ENCODE data around the gene ZNF564. TPM values are rescaled to one million over a fixed set of nuclear protein-coding genes. Genes with fewer than 3 reads are reported as not detected.

Gene ZNF564
- total and polyA plus RNA-seq, 10 of the 15 experiments (the other 5 are each of a cell fraction or from before 2014, with no cell fraction given): 1.5 to 8.9 (median 5.4) TPM

DNA sequence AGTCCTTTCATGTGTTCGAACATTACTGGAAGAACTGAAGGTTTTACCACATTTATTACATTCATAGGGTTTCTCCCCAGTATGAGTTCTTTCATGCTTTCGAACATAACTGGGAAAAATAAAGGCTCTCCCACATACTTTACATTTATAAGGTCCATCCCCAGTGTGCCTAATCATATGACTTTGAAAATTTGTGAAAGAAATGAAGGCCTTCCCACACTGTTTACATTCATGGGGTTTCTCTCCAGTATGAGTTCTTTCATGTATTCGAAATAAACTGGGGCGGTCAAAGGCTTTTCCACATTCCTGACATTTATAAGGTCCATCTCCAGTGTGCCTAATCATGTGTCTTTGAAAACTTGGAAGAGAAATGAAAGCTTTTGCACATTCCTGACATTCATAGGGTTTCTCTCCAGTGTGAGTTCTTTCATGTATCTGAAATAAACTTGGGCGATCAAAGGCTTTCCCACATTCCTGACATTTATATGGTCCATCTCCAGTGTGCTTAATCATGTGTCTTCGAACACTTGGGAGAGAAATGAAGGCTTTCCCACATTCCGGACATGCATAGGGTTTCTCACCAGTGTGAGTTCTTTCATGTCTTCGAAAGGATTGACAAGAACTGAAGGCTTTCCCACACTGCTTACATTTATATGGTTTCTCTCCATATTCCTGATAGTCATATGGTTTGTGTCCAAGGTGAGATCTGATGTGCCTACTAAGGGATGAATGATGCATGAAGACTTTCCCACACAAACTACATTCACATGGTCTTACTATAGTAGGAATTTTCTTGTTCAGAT lies 24.0 kb downstream of the ZNF564 start:
- Histone ChIP-seq H4K20me1 (ENCODE audit: control insufficient read depth, insufficient read depth) (no peaks in the 10 kb centered on the region), H2AFZ (ENCODE audit: control insufficient read depth, low read depth, low read length) (no peak overlapping the region), H3K9ac (ENCODE audit: control insufficient read depth, insufficient read depth, low read length) (no peak overlapping the region), H3K4me1 (ENCODE audit: control insufficient read depth, insufficient read depth, low read length) (no peaks in the 10 kb centered on the region), H3K27ac (ENCODE audit: control insufficient read depth, insufficient read depth) (no peak overlapping the region), H3K9me3 (replicated peaks; ENCODE audit: control insufficient read depth, insufficient read depth, low read length) (peaks cover 67% of the 10 kb centered on the region), H3K36me3 (ENCODE audit: control insufficient read depth in 2 of 2, insufficient read depth in 2 of 2, low read length in 1 of 2) (peaks cover 2 to 25% of the 10 kb centered on the region in 2 experiments; a peak in 3 of 4 replicates), H3K4me2 (ENCODE audit: control insufficient read depth, insufficient read depth) (no peak overlapping the region), H3K27me3 (replicated peaks in 1 of 2; ENCODE audit: control insufficient read depth in 2 of 2, insufficient read depth in 2 of 2, low read length in 1 of 2) (no peaks in the 10 kb centered on the region), H3K4me3 (no peak overlapping the region), H3K79me2 (ENCODE audit: control insufficient read depth, insufficient read depth, low read length) (no peaks in the 10 kb centered on the region)
- ATAC-seq (no peak), DNase-seq (ENCODE audit: low read depth, low spot score) (no peak), FAIRE-seq (peak; percentile 31)
- in situ Hi-C loops (cut with MboI): no loop called here
- SMC1A ChIA-PET (ENCODE audit: uncharacterized antibody, unreplicated experiment): no interaction called here
- BruUV-seq (replicated peaks): TSS peak; percentile 55
- POLR2A ChIA-PET: no interaction called here
- intact Hi-C loops (cut with micrococcal nuclease; ENCODE audit: unreplicated experiment): no loop called here
- CTCF ChIA-PET: no interaction called here
- WGBS (ENCODE audit: insufficient coverage, insufficient replicate concordance, low lambda C conversion rate, missing lambda C conversion rate): 95% methylated on average over 8 of the region's 8 CpGs
- RAD21 ChIA-PET (ENCODE audit: unreplicated experiment): no interaction called here
- TF ChIP-seq RAD51 (IDR thresholded peaks at IDR 0.05): no peak
- TF ChIP-seq SIX5 (IDR thresholded peaks at IDR 0.05; ENCODE audit: low read depth, low read length, severe bottlenecking): no peak
- TF ChIP-seq, protein P1, sequence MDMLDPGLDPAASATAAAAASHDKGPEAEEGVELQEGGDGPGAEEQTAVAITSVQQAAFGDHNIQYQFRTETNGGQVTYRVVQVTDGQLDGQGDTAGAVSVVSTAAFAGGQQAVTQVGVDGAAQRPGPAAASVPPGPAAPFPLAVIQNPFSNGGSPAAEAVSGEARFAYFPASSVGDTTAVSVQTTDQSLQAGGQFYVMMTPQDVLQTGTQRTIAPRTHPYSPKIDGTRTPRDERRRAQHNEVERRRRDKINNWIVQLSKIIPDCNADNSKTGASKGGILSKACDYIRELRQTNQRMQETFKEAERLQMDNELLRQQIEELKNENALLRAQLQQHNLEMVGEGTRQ (IDR thresholded peaks at IDR 0.05; ENCODE audit: borderline replicate concordance, low read depth, low read length): no peak
- no peak for TF ChIP-seq EZH2 (IDR thresholded peaks at IDR 0.05; ENCODE audit: borderline replicate concordance, control insufficient read depth, low read depth, low read length)
- no peak for TF ChIP-seq ZNF24 (IDR thresholded peaks at IDR 0.05)
- TF ChIP-seq SREBF1 (IDR thresholded peaks at IDR 0.05; ENCODE audit: low read length): no peak
- TF ChIP-seq NFYA (IDR thresholded peaks at IDR 0.05; ENCODE audit: borderline replicate concordance, low read depth, low read length): no peak
- TF ChIP-seq HCFC1 (IDR thresholded peaks at IDR 0.05; ENCODE audit: low read length): no peak
- TF ChIP-seq, protein P2, sequence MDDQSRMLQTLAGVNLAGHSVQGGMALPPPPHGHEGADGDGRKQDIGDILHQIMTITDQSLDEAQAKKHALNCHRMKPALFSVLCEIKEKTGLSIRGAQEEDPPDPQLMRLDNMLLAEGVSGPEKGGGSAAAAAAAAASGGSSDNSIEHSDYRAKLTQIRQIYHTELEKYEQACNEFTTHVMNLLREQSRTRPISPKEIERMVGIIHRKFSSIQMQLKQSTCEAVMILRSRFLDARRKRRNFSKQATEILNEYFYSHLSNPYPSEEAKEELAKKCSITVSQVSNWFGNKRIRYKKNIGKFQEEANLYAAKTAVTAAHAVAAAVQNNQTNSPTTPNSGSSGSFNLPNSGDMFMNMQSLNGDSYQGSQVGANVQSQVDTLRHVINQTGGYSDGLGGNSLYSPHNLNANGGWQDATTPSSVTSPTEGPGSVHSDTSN (IDR thresholded peaks at IDR 0.05; ENCODE audit: insufficient replicate concordance, low read depth, low read length): no peak
- peak; percentile 86 for TF ChIP-seq ZNF274 (IDR thresholded peaks at IDR 0.05; ENCODE audit: insufficient read depth, insufficient read length)
- no peak for TF ChIP-seq BRCA1 (IDR thresholded peaks at IDR 0.05; ENCODE audit: low read depth, low read length)
- no peak for TF ChIP-seq RCOR1 (conservative IDR thresholded peaks at IDR 0.05; ENCODE audit: low read depth, low read length)
- no peak for TF ChIP-seq FOS (IDR thresholded peaks at IDR 0.05; ENCODE audit: borderline replicate concordance, extremely low read depth, insufficient read length)
- TF ChIP-seq TBL1XR1 (IDR thresholded peaks at IDR 0.05; ENCODE audit: low read depth, low read length): no peak
- no peak for TF ChIP-seq HDAC2 (IDR thresholded peaks at IDR 0.05)
- TF ChIP-seq EGR1 (IDR thresholded peaks at IDR 0.05; ENCODE audit: borderline replicate concordance in 1 of 2, low read depth in 2 of 2, low read length in 2 of 2): no peak
- TF ChIP-seq, protein P3, sequence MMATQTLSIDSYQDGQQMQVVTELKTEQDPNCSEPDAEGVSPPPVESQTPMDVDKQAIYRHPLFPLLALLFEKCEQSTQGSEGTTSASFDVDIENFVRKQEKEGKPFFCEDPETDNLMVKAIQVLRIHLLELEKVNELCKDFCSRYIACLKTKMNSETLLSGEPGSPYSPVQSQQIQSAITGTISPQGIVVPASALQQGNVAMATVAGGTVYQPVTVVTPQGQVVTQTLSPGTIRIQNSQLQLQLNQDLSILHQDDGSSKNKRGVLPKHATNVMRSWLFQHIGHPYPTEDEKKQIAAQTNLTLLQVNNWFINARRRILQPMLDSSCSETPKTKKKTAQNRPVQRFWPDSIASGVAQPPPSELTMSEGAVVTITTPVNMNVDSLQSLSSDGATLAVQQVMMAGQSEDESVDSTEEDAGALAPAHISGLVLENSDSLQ (IDR thresholded peaks at IDR 0.05): no peak
- TF ChIP-seq, protein P4, sequence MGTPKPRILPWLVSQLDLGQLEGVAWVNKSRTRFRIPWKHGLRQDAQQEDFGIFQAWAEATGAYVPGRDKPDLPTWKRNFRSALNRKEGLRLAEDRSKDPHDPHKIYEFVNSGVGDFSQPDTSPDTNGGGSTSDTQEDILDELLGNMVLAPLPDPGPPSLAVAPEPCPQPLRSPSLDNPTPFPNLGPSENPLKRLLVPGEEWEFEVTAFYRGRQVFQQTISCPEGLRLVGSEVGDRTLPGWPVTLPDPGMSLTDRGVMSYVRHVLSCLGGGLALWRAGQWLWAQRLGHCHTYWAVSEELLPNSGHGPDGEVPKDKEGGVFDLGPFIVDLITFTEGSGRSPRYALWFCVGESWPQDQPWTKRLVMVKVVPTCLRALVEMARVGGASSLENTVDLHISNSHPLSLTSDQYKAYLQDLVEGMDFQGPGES (IDR thresholded peaks at IDR 0.05): no peak
- no peak for TF ChIP-seq DPF2 (IDR thresholded peaks at IDR 0.05)
- TF ChIP-seq, protein P5, sequence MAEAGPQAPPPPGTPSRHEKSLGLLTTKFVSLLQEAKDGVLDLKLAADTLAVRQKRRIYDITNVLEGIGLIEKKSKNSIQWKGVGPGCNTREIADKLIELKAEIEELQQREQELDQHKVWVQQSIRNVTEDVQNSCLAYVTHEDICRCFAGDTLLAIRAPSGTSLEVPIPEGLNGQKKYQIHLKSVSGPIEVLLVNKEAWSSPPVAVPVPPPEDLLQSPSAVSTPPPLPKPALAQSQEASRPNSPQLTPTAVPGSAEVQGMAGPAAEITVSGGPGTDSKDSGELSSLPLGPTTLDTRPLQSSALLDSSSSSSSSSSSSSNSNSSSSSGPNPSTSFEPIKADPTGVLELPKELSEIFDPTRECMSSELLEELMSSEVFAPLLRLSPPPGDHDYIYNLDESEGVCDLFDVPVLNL (IDR thresholded peaks at IDR 0.05; ENCODE audit: low read depth, low read length): no peak
- no peak for TF ChIP-seq RUNX3 (IDR thresholded peaks at IDR 0.05; ENCODE audit: low read length)

Data from GM12878 (cell line).